Activated T-helper 1 cell treated with anti-CD3 and anti-CD28 coated beads, Interleukin-2, amount 50 U/mL, for 16 hours (primary cell): ENCODE measurements around the gene MYBPH.

Experiments
- DNase-seq, 2 donors: peaks; one replicate each; pipeline ENCODE4 v3.0.0-alpha.2; 2020; ENCODE audit warnings: low read depth in 1 of 2, low spot score in 1 of 2

Gene MYBPH, protein sequence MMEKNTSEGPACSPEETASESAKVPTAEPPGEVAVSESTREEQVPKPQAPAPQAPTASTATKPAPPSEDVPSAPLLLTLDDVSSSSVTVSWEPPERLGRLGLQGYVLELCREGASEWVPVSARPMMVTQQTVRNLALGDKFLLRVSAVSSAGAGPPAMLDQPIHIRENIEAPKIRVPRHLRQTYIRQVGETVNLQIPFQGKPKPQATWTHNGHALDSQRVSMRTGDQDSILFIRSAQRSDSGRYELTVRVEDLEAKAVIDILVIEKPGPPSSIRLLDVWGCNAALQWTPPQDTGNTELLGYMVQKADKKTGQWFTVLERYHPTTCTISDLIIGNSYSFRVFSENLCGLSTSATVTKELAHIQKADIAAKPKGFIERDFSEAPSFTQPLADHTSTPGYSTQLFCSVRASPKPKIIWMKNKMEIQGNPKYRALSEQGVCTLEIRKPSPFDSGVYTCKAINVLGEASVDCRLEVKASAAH

GRCh38 chr1:203175237-203175826, at the start of gene MYBPH:
TSS of gene MYBPH (minus strand) at chr1:203175826. CDS start at chr1:203175755, 71 bp downstream.
- DNase-seq: no peak

GRCh38 chr1:203225071-203225470, 49.4 kb upstream of the MYBPH start:
- no peak for DNase-seq

DNA sequence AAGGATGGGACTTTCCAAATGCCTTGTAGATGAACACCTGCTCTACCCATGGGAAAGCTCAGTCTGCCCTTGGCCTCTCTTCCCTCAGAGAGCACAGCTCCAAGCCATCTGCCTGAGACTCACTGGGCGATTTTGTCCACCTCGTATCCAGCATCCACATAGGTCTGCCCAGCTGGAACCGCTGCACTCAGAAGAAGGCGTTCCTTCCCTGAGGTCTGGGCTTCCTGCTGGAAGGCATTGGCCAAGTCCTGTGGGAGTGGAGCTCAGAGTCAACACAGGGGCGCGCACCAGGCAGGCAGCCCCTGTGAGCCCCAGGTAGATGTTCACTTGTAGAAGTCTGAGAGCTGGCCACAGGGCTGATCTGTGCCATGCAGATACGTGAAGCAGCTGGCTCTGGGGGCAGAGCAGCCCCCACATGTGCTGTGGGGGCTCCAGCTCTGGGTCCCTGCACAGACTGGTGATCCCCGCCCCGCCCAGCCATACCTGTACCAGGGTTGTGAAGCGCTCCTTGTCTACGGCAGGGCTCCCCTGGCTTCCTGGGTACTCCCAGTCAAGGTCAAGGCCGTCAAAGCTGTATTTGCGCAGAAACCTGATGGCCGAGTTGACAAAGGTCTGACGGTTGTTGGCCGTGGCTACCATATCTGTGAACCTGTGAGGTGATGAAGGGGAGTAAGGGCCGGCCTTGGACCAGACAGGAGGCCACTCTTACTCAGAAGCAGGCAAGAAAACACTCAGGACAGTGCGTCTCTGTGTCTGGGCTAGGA, 47.6 kb upstream of the MYBPH start:
- no peak for DNase-seq

- DNase-seq: no peak
Observed at GRCh38 chr1:203219934-203220333, 44.3 kb upstream of the MYBPH start.

- no peak for DNase-seq
Observed at GRCh38 chr1:203219171-203219570, 43.5 kb upstream of the MYBPH start.

- no peak for DNase-seq
Observed at GRCh38 chr1:203217668-203218067, 42.0 kb upstream of the MYBPH start.

DNA sequence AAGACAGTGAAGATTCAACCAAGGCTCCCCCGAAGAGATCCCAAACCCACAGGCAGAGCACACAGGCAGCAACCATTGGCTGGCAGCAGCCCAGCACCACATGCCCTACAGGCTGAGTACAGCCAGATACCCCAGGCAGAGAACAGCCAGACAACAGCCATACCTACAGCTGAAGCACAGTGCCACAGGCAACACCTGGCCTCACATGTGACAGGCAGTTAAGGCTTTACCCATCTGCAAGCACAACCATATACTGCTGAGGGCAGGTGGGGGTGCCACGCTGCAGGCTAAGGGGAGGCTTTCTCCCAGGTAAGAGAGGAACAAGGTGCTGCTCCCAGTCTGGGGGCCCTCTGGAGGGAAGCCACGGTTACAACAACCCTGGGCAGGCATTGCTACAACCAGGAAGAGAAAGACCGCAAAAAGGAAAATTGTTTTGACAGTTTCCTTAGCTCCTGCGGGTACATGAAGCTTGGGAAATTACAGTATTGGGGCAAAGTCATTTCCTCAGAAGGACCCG, 41.6 kb upstream of the MYBPH start:
- no peak for DNase-seq

DNA sequence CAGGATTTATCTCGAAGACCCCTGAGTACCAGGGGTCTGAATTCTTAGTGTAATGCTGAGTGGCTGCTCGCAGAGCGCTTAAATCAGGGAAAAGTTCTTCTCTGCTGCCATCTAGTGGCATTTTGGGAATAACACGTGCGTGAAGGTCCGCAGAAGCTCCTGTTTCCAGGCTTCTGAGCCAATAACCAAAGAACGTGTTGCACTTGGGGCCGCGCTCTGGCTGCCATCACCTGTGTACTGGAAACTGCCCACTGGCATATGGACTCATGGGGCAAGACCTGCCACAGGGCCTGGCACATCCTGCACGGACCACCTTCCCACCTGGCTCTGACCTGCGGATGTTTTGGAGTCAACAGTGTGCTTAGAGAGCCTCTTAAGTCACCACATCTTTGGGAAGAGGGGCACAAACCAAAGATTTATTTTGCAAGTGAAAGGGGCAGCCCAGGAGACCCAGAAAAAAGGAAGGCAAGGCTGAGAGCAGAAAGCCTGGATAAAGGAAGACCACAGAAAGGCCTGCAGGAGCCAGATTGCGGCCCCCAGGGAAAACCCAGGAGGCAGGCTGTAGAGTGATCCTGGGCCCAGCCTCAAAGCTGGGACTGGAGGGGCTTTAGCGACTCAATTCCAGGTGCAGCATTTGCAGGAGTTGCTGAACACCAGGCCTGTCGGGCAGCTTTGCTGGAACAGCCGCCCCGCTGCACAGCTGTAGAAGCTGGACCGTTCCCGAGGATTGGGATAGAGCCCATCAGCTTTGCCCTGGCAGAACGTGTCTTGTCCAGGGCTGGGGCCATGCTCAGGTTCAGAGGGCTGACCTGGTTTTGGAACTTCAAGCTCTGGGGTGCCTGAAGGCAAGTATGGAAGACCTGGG, 40.9 kb upstream of the MYBPH start:
- peak in 1 of 2 donors; percentile 23 for DNase-seq

- DNase-seq: no peak
Observed at GRCh38 chr1:203215573-203215972, 39.9 kb upstream of the MYBPH start.

GRCh38 chr1:203214871-203215270, 39.2 kb upstream of the MYBPH start:
- no peak for DNase-seq

DNA sequence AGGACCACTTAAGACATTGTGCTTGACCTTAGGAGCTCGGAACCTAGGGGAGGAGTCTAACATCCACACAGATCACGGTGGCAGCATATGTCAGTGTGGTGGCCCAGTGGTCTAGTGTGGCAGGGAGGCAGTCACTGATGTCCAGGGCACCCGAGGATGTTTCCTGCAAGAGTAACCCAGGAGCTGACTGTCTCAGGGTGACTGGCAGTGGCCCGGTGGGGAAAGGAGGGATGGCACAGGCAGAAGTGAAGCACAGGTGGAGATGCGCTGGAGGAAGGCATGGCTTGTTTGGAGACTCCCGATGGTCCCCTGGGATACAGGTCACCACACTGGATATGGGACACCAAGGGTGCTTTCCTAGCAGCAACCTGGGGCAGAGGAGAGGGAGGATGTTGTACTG, 37.5 kb upstream of the MYBPH start:
- DNase-seq: no peak

DNA sequence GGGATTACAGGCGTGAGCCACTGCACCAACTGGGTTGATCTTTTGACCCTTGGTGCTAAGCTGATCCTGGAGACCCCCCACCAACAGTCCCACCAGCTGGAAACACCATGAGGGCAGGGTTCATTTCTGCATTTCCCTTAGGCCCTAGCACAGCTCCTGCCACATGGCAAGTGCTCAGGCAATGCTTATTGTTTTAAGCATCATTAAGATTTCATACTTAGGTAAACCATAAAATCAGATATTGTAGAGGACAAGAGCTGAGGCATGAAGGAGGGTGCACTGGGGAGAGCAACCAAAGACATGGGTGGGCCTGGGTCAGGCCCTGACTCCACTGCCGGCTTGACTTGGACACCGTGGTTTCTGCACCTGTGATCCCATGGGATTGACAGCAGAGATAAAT, 36.2 kb upstream of the MYBPH start:
- DNase-seq: no peak

DNA sequence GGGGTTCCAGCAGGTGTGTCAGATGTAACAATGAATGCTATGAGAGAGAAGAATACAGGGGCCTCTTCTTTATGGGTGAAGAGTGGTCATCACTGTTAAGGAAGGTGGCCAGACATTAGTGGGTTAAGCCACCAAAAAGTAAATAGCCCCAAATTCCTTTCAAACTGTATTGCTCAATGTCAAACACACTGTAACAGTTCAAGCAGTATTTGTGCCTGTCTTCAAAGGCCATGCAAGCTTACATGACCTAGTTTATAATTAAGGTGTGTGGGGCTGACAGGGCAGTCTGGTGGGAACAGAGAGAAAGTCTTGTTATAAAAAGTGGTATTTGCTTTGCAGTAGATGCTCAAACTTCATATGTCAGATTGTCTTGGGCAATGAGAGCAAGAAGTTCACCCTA, 35.4 kb upstream of the MYBPH start:
- DNase-seq: no peak

- no peak for DNase-seq
Observed at GRCh38 chr1:203210350-203210749, 34.7 kb upstream of the MYBPH start.

GRCh38 chr1:203208181-203208580, 32.6 kb upstream of the MYBPH start:
- no peak for DNase-seq

DNA sequence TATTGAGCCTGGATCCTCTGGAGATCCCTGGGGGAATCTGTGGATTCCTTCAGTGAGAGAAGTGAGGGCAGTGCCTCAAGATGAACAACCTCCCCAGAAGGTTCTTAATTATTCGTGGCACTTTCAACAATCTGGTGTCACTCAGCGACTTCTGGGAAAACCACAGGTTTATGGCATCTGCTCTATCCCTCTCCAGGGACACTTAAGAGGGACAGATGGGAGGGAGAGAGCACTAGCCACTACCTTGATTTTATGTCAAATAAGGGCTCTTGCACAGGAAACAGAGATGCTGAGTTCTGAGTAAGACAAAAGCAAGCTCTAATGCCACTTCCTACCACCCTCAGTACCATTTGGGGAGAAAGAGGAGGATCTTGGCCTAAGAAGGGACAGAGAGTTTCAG, 32.1 kb upstream of the MYBPH start:
- DNase-seq: no peak

- DNase-seq: no peak
Observed at GRCh38 chr1:203206129-203206687, 30.6 kb upstream of the MYBPH start.

GRCh38 chr1:203204756-203205155, 29.1 kb upstream of the MYBPH start:
- DNase-seq: no peak

DNA sequence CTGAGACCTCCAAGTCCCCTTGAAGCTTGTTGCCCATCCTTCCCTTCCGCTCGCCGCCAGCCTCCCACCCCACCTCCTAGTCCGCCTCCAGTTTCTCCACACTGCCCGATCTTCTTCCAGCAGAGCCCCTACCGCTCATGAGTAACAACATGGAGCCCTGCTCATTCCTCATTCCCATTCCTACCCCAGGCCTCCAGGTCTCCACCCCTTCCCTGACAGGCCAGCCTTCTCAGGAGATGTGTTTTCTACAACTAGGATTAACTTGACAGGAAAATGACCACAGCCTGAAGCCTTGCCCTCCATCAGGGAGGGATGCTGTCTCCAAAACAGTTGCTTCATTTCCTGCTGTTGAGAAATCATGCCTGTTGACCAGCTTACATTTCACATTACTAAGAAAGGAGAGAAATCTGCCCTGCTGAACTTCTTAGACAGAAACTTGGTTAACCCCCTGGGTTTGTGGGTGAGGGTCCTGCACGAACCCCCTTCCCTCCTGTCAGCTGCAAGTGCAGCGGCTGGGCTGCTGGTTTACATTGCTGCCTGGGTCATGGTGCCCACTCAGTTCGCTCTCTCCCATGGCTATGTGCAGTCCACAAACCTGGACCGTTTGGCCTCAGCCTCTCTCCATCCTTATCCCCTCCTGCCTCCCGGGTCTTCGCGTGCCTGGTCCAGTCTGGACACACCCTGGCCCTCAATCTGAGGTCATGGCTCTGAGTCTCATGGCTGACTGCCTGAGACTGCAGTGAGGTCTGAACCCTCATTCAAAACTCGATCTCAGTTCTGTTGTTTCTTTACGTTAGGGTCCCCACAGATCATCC, 27.0 kb upstream of the MYBPH start:
- DNase-seq: no peak
